ENCODE results near the gene RRAS.

Gene RRAS

GRCh38 chr19:49640113-49640898 is at the start of gene RRAS:
RRAS (minus strand) TSS chr19:49640143; CDS start chr19:49640098, 45 bp downstream.
- TF ChIP-seq CTCF (IDR thresholded peaks at IDR 0.05; ENCODE audit: borderline replicate concordance, insufficient read depth, low read depth, low read length) = no peak
- peak within 1 kb of the TSS; percentile 62 for H3K4me3 ChIP-seq (ENCODE audit: low read depth, low read length)

GRCh38 chr19:49689133-49690078 is 49.5 kb upstream of the RRAS start, which contains the start of gene ADM5:
ADM5 (plus strand) TSS chr19:49689594; CDS start chr19:49689838, 244 bp downstream.
- TF ChIP-seq CTCF (IDR thresholded peaks at IDR 0.05; ENCODE audit: borderline replicate concordance, insufficient read depth, low read depth, low read length) = peak; percentile 36; the same call in 1 of the 2 replicates
- no peak within 1 kb of the TSS for H3K4me3 ChIP-seq (ENCODE audit: low read depth, low read length)

GRCh38 chr19:49688531-49689132 is 48.7 kb upstream of the RRAS start:
- no peak overlapping the region for H3K4me3 ChIP-seq (ENCODE audit: low read depth, low read length)
- no peak for TF ChIP-seq CTCF (IDR thresholded peaks at IDR 0.05; ENCODE audit: borderline replicate concordance, insufficient read depth, low read depth, low read length)

GRCh38 chr19:49687566-49688316 is 47.8 kb upstream of the RRAS start:
- no peak overlapping the region for H3K4me3 ChIP-seq (ENCODE audit: low read depth, low read length)
- TF ChIP-seq CTCF (IDR thresholded peaks at IDR 0.05; ENCODE audit: borderline replicate concordance, insufficient read depth, low read depth, low read length) = no peak

GRCh38 chr19:49687150-49687549 is 47.2 kb upstream of the RRAS start:
- no peak for TF ChIP-seq CTCF (IDR thresholded peaks at IDR 0.05; ENCODE audit: borderline replicate concordance, insufficient read depth, low read depth, low read length)
- H3K4me3 ChIP-seq (ENCODE audit: low read depth, low read length) = no peak overlapping the region

GRCh38 chr19:49686503-49687088 is 46.7 kb upstream of the RRAS start:
- no peak overlapping the region for H3K4me3 ChIP-seq (ENCODE audit: low read depth, low read length)
- no peak for TF ChIP-seq CTCF (IDR thresholded peaks at IDR 0.05; ENCODE audit: borderline replicate concordance, insufficient read depth, low read depth, low read length)
